HG03558 (cell line): ENCODE results near the gene GABRR2.

ENCODE experiments used
- ATAC-seq: cut with Tn5 transposase; IDR thresholded peaks from one replicate; pipeline ENCODE4 v1.9.1; 2021; ENCODE audit warnings: moderate number of reproducible peaks; ENCODE audit not compliant: unreplicated experiment; ENCODE audit errors: extremely low read depth

Gene GABRR2

DNA sequence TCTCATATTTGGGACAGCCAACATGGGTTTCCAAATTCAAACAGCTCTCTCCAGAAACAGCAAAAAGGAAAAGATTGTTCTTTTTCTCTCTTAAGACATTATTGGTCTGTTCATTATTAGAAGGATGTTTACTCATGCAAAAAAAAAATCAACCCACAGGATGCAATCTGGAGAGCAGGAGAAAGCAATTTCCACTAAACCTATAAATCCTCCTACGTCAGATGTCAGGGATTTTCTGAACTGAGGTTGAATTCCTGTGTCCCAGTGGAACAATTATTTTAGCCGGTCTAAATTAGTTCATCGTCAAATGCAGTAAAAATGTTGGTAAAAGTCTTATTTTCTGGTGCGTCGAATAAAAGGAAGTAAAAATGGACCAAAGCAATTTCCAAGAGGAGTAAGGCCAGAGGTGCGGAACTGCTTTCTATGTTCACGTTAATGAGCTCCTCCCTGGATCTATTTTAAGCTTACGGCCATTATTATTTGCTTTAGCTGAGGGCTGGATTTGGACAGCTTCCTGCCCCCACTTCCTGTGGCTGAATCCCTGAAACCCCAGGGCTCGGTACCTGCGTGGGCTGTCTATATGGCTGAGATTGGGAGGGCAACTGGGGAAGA is 97.7 kb downstream of the GABRR2 start, which contains the start of gene GABRR1:
TSS of gene GABRR1 (minus strand) at position 60 of the 612 bp plus-strand sequence. CDS start at position 24, 36 bp downstream.
- ATAC-seq = no peak

DNA sequence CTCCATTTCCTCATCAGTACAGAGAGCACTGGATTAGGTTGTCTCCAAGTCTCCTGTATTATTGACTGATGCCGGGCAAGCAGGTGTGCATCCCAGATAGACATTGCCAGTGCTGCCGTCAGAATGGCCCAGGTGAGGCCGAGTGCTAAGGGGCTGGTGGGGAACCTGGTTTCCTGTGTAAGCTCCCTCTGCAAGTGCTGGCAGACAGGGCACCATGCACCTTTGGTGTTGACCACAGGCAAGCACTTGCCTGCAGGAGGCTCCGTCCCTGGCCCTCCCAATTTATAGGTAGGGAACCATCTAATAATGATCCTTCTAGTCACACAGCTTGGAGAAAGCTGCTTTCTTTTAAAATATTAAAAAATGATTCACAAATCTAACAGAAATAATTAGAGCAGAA is 98.7 kb downstream of the GABRR2 start:
- no peak for ATAC-seq

DNA sequence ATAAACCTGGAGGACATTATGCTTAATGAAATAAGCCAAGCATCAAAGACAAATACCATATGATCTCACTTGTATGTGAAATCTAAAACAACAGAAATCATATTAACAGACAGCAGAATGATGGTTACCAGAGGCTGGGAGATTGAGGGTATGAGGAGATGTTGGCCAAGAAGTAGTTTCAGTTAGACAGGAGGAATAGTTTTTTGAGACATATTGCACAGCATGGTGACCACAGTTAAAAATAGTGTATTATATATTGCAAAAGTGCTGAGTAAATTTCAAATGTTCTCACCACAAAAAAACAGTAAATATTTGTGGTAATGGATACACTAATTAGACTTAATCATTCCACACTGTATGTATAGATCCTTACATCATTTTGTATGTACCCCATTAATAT is 99.7 kb downstream of the GABRR2 start:
- no peak for ATAC-seq

DNA sequence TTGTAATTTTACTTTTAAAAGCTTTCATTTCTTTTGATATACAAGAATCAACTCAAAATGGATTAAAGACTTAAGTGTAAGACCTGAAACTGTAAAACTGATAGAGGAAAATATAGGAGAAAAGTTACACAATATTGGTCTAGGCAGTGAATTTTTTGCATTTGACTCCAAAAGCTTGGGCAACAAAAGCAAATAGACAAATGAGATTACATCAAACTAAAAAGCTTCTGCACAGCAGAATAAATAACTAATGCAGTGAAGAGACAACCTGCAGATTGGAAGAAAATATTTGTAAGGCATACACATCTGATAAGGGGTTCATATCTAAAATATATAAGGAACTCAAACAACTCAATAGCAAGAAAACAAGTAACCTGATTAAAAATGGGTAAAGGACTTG is 100.9 kb downstream of the GABRR2 start:
- no peak for ATAC-seq

DNA sequence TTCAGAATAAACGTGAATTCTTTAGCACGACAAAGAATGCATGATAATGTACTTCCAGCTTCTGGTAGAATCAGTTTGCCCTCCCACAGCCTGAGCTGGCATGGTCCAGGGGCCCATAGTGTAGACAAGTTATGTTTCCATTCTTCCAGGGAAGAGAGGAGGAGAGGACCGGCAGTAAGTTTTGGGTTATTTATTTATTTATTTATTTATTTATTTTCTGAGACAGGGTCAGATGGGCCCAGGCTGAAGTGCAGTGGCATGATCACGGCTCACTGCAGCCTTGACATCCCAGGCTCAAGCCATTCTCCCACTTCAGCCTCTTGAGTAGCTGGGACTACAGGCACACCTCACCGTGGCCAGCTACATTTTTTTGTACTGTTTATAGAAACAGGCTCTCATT is 102.6 kb downstream of the GABRR2 start:
- no peak for ATAC-seq

DNA sequence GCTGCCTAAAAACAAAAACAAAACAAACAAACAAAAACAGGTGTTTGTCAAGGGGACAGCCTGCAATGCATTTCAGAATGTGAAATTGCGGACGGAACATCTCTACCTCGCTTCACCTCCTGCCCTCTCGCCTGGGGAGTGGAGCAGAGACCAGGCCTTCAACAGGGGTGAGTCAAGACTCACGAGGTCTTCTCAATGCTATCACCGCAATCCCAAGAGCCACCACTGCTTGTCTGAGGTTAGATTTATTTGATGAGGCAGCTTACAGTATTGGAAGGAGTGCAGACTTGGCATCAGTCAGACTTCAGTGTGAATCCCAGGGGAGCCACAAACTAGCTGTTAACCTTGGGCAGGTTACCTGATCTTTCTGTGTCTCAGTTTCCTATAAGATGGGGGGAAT is 105.6 kb downstream of the GABRR2 start:
- ATAC-seq = no peak

DNA sequence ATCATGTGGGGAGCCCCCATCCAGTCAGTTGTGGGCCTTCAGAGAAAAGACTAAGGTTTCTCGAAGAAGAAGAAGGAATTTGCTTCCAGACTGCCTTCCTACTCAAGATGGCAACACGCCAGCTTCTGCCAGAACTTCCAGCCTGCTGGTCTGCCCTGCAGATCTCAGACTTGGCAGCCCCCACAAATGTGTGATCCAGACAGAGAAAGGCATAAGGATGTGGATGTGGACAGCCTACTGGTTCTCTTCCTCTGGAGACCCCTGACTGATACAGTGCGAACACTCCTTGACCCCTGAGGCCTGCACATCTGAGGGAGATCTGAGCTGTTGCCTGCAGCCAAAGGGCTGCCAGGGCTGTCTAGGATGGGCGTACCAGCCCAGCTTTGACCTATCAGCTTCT is 106.5 kb downstream of the GABRR2 start:
- ATAC-seq = no peak
